ENCODE data around the gene NFATC1.
A peak's percentile ranks its signal among the peaks of the same experiment; 100 is the strongest.

Gene NFATC1

DNA sequence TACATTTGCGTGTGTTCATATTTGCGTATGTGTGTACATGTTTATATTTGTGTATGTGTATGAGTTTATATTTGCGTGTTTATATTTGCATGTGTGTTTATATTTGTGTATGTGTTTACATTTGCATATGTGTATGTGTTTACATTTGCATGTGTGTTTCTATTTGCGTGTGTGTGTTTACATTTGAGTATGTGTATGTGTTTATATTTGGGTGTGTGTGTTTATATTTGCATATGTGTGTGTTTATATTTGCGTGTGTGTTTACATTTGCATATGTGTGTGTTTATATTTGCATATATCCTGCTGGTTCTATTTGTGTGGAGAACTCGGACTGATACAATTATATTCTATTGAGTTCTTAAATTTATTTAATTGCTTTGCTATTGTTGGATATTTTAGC lies 168.7 kb downstream of the NFATC1 start:
- Histone ChIP-seq H3K4me3 (no peak overlapping the region), H3K27ac (no peak overlapping the region)
- no peak for DNase-seq (ENCODE audit: low spot score)
- TF ChIP-seq, protein P1, sequence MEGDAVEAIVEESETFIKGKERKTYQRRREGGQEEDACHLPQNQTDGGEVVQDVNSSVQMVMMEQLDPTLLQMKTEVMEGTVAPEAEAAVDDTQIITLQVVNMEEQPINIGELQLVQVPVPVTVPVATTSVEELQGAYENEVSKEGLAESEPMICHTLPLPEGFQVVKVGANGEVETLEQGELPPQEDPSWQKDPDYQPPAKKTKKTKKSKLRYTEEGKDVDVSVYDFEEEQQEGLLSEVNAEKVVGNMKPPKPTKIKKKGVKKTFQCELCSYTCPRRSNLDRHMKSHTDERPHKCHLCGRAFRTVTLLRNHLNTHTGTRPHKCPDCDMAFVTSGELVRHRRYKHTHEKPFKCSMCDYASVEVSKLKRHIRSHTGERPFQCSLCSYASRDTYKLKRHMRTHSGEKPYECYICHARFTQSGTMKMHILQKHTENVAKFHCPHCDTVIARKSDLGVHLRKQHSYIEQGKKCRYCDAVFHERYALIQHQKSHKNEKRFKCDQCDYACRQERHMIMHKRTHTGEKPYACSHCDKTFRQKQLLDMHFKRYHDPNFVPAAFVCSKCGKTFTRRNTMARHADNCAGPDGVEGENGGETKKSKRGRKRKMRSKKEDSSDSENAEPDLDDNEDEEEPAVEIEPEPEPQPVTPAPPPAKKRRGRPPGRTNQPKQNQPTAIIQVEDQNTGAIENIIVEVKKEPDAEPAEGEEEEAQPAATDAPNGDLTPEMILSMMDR (IDR thresholded peaks at IDR 0.05): no peak

DNA sequence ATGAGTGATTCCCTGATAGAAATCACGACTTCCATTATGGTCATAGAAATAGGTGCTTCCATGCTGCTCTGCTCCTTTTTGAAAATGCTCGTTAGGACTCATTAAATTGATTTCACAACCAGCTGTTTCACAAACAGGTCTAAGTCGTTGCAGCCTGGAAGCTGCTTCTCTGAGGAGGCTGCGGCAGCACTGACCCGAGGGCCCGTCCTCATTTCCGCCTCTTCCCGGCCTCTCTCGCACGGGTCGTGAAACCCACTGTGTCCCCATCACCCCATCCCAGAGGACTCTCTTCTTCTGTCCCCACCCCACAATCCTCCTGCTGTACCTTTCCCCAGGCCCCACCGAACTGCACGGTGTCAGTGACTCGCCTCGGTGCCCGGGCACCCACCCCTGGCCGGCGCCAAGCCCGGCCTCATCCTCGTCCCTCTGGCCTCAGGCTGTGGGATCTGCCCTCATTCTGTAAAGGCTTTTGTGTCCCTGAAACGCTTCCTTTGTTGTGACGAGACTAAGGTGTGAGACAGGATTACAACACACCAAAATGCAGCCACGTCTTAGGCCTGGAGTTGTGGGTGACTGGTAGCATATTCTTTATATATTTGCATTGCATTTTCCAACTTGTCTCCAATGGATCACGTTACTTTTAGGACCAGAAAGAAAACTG lies 171.2 kb downstream of the NFATC1 start:
- TF ChIP-seq, protein P1 (IDR thresholded peaks at IDR 0.05): no peak
- DNase-seq (ENCODE audit: low spot score): no peak
- Histone ChIP-seq H3K27ac (peak overlapping the region in 1 of 2 donors; percentile 35), H3K4me3 (no peak overlapping the region)

DNA sequence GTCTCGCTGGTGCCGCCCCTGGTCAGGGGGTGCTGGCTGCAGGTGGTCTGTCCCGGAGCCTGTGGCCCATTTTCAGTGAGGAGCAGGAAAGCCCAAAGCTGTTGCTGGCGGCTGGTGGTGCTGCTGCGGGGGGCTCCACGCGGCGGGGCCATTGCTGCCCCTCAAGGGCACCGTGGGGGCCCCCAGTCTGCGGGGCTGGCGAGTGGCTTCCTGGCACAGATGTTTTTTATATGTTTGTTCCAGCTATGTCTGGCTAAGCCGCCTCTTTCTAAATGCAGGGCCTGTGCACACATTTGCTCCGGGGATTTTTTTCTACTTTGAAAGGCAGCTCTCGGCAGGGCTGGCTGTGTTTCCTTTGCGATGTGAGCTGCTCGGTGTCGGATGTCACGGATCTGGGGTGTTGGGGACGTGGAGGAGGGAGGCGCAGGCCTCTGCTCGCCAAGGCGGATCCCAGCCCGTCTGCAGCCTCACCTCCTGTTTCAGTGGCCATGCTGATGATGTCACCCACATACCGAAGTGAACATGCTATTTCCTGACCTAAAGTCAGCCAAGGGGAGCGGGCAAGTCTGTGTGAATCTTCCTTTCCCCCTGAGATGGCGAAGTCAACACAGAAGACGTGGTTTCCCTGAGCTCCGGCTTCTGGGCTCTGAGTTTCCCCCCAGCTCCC lies 171.9 kb downstream of the NFATC1 start:
- peak overlapping the region; percentile 48 for H3K4me3 ChIP-seq
- peak overlapping the region; percentile 14 to 35 for H3K27ac ChIP-seq
- no peak for DNase-seq (ENCODE audit: low spot score)
- TF ChIP-seq, protein P1 (IDR thresholded peaks at IDR 0.05): no peak

DNA sequence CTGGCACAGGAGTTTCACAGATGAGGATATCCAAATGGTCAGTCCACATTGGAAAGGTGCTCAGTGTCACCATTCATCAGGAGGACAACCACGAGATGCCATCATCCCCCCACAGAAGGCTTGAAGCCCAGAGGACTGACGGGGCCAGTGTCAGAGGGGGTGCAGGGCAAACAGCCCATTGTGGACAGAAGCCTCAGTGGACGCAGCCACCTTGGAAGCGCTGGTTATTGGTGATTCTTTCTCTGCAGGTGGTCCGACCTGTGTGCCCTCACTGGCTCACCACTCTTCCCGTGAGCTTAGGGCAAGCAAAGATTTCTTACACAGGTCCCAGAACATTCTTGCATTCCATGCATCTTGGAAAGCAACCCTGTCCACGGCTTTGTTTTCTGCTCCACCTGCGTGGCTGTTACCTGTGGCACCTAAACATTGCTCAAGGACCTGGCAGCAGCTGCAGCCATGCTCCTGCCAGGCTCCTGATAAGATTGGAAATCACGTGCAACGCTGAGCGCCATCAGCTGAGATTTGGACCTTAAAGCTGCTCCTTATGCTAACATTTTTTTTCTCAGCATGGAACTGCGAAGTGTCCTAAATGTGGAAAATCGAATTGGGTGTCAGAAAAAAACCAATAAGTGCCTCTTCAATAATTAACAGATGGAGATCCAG lies 172.9 kb downstream of the NFATC1 start:
- DNase-seq (ENCODE audit: low spot score): no peak
- TF ChIP-seq, protein P1 (IDR thresholded peaks at IDR 0.05): no peak
- Histone ChIP-seq H3K4me3 (no peak overlapping the region), H3K27ac (no peak overlapping the region)

DNA sequence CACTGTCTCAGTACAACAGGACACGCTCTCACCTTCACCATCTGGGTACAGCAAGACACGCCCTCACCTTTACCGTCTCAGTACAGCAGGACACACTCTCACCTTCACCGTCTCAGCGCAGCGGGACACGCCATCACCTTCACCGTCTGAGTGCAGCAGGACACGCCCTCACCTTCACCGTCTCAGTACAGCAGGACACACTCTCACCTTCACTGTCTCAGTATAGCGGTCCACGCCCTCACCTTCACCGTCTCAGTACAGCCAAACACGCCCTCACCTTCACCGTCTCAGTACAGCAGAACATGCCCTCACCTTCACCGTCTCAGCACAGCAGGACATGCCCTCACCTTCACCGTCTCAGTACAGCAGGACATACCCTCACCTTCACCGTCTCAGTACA lies 174.0 kb downstream of the NFATC1 start:
- TF ChIP-seq, protein P1 (IDR thresholded peaks at IDR 0.05): no peak
- DNase-seq (ENCODE audit: low spot score): no peak
- Histone ChIP-seq H3K4me3 (no peak overlapping the region), H3K27ac (no peak overlapping the region)

DNA sequence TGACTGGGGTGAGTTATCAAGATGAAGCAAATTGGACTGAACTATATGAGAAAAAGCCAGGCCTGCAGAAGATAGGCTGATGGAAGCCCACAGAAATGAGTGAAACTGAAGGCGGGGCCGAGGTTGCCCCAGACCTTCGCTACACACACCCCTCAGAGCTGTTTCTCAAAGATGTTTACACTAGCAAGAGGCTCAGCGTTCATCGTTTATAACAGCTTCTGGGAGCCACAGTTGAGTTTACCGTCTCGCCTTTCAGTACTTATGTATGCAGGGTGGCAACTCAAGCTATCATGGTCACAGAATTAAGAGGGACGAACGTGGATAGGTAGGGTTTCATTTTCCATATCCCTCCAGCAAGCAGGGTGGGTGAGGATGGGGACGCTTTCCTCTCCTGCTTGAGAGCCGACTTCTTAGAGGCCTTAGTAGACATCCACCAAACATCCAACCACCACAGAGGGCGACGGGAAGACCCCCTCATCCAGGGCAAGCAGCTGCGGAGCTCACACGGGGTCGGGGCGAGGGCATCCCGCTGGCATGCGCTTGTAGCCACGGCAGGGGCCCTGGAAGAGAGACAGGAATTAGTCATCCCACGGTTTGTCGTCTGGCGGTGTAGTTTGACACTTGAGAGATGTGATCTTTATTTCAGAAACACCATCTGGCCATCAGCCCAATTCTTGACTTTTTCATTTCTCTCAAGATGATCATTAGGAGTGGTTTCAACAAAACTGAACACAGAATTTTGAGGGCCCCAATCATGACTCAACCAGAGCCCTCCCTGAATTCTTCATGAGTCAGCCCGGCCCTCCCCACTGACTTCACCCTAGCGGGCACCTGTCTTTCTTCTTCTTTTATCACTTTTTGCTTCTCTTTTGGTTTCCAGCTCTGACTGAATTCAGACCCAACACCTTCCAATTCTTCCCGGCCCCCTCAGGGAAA lies 174.8 kb downstream of the NFATC1 start:
- TF ChIP-seq, protein P1 (IDR thresholded peaks at IDR 0.05): no peak
- peak; percentile 59 for DNase-seq (ENCODE audit: low spot score)
- no peak overlapping the region for H3K4me3 ChIP-seq
- H3K27ac ChIP-seq: no peak overlapping the region

All from coronary artery (tissue), 2 donors.